ENCODE results near the gene PSAPL1. TPM values are rescaled to one million over a fixed set of nuclear protein-coding genes. Genes with fewer than 3 reads are reported as not detected.

PSAPL1 gene
- total RNA-seq, 5 donors from 2014 or later (not counting 1 experiment from before 2014, with no cell fraction given) = not detected

GRCh38 chr4:7393601-7394575, 40.8 kb downstream of the PSAPL1 start:
- Mint-ChIP-seq H3K9me3 (no peaks in the 10 kb centered on the region), H3K27me3 (peaks cover 6 to 30% of the 10 kb centered on the region in 2 donors), H3K27ac (no peak overlapping the region), H3K36me3 (no peaks in the 10 kb centered on the region), H3K4me3 (no peak overlapping the region), H3K4me1 (no peaks in the 10 kb centered on the region)
- H3K36me3 ChIP-seq (ENCODE audit: control insufficient read depth in 2 of 2, extremely low read depth in 1 of 2, insufficient read depth in 1 of 2, low read length in 1 of 2) = no peaks in the 10 kb centered on the region
- H3K27ac ChIP-seq (ENCODE audit: low read length) = no peak overlapping the region
- peaks cover 0 to 50% of the 10 kb centered on the region in 2 experiments for H3K27me3 ChIP-seq (replicated peaks in 1 of 2; ENCODE audit: control insufficient read depth in 2 of 2, extremely low read depth in 1 of 2, insufficient read depth in 2 of 2, low read length in 1 of 2)
- H3K9me3 ChIP-seq = no peaks in the 10 kb centered on the region
- DNase-seq (no peak), ATAC-seq (replicated peaks in 1 of 4) (no peak)
- 80% methylated on average over 25 of the region's 29 CpGs for WGBS (ENCODE audit: insufficient coverage)
- no peaks in the 10 kb centered on the region for H3K4me1 ChIP-seq (ENCODE audit: control insufficient read depth in 1 of 2, extremely low read depth in 1 of 2, insufficient read depth in 2 of 2, low read length in 2 of 2)
- POLR2A ChIA-PET = no interaction called here
- CTCF ChIA-PET = no interaction called here
- H3K4me3 ChIP-seq (ENCODE audit: control insufficient read depth in 1 of 2, extremely low read depth in 1 of 2, low read length in 1 of 2) = no peak overlapping the region

- Histone ChIP-seq H3K27me3 (replicated peaks in 1 of 2; ENCODE audit: control insufficient read depth in 2 of 2, extremely low read depth in 1 of 2, insufficient read depth in 2 of 2, low read length in 1 of 2) (peaks cover 0 to 46% of the 10 kb centered on the region in 2 experiments), H3K36me3 (ENCODE audit: control insufficient read depth in 2 of 2, extremely low read depth in 1 of 2, insufficient read depth in 1 of 2, low read length in 1 of 2) (no peaks in the 10 kb centered on the region), H3K4me3 (ENCODE audit: control insufficient read depth in 1 of 2, extremely low read depth in 1 of 2, low read length in 1 of 2) (no peak overlapping the region), H3K27ac (ENCODE audit: low read length) (no peak overlapping the region), H3K4me1 (ENCODE audit: control insufficient read depth in 1 of 2, extremely low read depth in 1 of 2, insufficient read depth in 2 of 2, low read length in 2 of 2) (no peaks in the 10 kb centered on the region), H3K9me3 (no peaks in the 10 kb centered on the region)
- ATAC-seq (replicated peaks in 1 of 4) (no peak), DNase-seq (no peak)
- Mint-ChIP-seq H3K4me1 (no peaks in the 10 kb centered on the region), H3K4me3 (no peak overlapping the region), H3K27ac (no peak overlapping the region), H3K36me3 (no peaks in the 10 kb centered on the region), H3K9me3 (peaks cover 0 to 3% (median 0%) of the 10 kb centered on the region in 3 donors), H3K27me3 (peaks cover 0 to 24% of the 10 kb centered on the region in 2 donors)
- ChIA-PET CTCF (no interaction called here), POLR2A (no interaction called here)
- 71% methylated on average over 31 of the region's 32 CpGs for WGBS (ENCODE audit: insufficient coverage)
These were observed 42.0 kb downstream of the PSAPL1 start for GRCh38 chr4:7392438-7393421.

DNA sequence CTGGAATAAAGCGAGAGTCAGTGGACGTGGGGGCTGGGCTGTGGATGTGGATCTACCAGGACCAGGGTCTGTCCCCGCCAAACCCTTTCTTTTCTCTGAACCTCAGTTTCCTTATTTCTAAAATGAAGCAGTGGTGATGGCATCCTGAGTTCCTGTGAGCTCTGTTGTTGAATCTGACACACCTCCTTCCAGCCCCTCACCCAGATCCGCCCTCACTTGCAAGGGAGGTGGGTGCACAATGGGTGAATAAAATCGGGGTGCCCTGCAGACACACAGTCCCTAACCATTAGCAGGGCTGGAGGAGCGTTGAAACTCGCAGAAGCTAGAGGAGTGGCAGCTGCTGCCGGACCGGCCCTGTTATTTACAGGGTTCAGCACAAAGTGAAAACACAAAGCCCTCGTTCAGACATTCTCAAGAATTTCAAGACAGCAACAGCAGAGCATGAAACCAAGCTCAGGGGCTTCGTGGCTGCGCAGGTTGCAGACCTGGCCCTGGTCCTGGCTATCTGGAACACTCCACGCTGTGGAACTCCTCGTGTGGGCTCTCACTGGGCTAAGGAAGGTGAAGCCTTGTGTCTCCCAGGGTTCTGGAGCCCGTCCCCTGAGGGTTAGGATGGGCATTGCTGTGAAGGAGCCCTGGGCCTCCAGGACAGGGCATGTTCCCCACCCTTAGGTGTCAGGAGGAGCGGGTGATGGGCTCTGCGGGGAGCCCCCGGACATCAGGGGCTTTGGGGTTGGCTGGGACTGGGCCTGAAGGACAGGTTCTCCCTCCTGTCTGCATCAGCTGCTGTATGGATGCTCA, 42.9 kb downstream of the PSAPL1 start:
- peaks cover 0 to 39% of the 10 kb centered on the region in 2 experiments for H3K27me3 ChIP-seq (replicated peaks in 1 of 2; ENCODE audit: control insufficient read depth in 2 of 2, extremely low read depth in 1 of 2, insufficient read depth in 2 of 2, low read length in 1 of 2)
- Mint-ChIP-seq H3K4me3 (no peak overlapping the region), H3K9me3 (peaks cover 0 to 7% (median 0%) of the 10 kb centered on the region in 3 donors), H3K27me3 (peaks cover 0 to 24% of the 10 kb centered on the region in 2 donors), H3K27ac (no peak overlapping the region), H3K4me1 (no peaks in the 10 kb centered on the region), H3K36me3 (no peaks in the 10 kb centered on the region)
- no peak overlapping the region for H3K4me3 ChIP-seq (ENCODE audit: control insufficient read depth in 1 of 2, extremely low read depth in 1 of 2, low read length in 1 of 2)
- 69% methylated on average over 11 of the region's 18 CpGs for WGBS (ENCODE audit: insufficient coverage)
- no peaks in the 10 kb centered on the region for H3K4me1 ChIP-seq (ENCODE audit: control insufficient read depth in 1 of 2, extremely low read depth in 1 of 2, insufficient read depth in 2 of 2, low read length in 2 of 2)
- ChIA-PET POLR2A (no interaction called here), CTCF (no interaction called here)
- no peaks in the 10 kb centered on the region for H3K36me3 ChIP-seq (ENCODE audit: control insufficient read depth in 2 of 2, extremely low read depth in 1 of 2, insufficient read depth in 1 of 2, low read length in 1 of 2)
- no peak for DNase-seq
- ATAC-seq (replicated peaks in 1 of 4) = no peak
- no peak overlapping the region for H3K27ac ChIP-seq (ENCODE audit: low read length)
- H3K9me3 ChIP-seq = no peaks in the 10 kb centered on the region

DNA sequence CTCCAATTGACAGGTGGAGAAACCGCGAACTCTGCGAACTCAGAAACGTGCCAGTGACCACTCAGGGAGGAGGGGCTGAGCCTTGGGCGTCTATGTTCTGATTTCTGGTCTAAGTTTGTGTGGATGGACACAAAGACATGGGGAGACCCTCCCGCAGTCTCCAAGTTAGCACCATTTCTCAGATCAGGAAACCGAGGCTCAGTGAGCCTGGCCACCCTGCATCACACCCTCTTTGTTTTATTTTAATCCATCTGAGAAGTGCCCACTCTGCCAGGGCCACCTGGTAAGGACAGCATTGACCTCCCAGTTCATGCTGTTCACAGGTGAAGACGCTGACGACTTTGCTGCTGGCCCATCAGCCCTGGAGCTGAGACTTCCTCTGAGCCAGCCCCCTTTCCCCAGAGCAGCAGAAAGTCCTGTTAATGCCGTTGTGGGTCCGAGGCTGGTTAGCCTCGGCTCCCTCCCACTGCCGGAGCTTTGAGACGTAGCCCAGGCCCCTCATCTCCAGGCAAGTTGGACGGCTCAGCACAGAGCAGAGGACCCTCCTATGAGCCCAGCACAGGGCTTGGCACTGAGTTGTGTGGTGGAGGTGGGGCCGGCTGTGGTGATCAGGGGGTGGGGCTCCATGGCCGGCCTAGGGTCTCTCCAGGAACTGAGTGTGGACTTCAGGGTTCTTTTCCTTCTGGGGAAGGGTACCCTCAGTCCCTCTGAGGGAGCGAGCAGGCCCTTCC, 43.7 kb downstream of the PSAPL1 start:
- ChIA-PET POLR2A (no interaction called here), CTCF (no interaction called here)
- H3K9me3 ChIP-seq = no peaks in the 10 kb centered on the region
- WGBS (ENCODE audit: insufficient coverage) = 70% methylated on average over 10 of the region's 18 CpGs
- peaks cover 0 to 39% of the 10 kb centered on the region in 2 experiments for H3K27me3 ChIP-seq (replicated peaks in 1 of 2; ENCODE audit: control insufficient read depth in 2 of 2, extremely low read depth in 1 of 2, insufficient read depth in 2 of 2, low read length in 1 of 2)
- no peaks in the 10 kb centered on the region for H3K36me3 Mint-ChIP-seq
- no peak overlapping the region for H3K4me3 ChIP-seq (ENCODE audit: control insufficient read depth in 1 of 2, extremely low read depth in 1 of 2, low read length in 1 of 2)
- peaks cover 0 to 24% of the 10 kb centered on the region in 2 donors for H3K27me3 Mint-ChIP-seq
- no peak for ATAC-seq (replicated peaks in 1 of 4)
- no peak overlapping the region for H3K4me3 Mint-ChIP-seq
- H3K27ac Mint-ChIP-seq = no peak overlapping the region
- DNase-seq = no peak
- no peaks in the 10 kb centered on the region for H3K36me3 ChIP-seq (ENCODE audit: control insufficient read depth in 2 of 2, extremely low read depth in 1 of 2, insufficient read depth in 1 of 2, low read length in 1 of 2)
- no peaks in the 10 kb centered on the region for H3K4me1 Mint-ChIP-seq
- H3K27ac ChIP-seq (ENCODE audit: low read length) = no peak overlapping the region
- H3K4me1 ChIP-seq (ENCODE audit: control insufficient read depth in 1 of 2, extremely low read depth in 1 of 2, insufficient read depth in 2 of 2, low read length in 2 of 2) = no peaks in the 10 kb centered on the region
- H3K9me3 Mint-ChIP-seq = peaks cover 0 to 7% (median 0%) of the 10 kb centered on the region in 3 donors

GRCh38 chr4:7390336-7390735, 44.4 kb downstream of the PSAPL1 start:
- no peaks in the 10 kb centered on the region for H3K4me1 Mint-ChIP-seq
- no peaks in the 10 kb centered on the region for H3K4me1 ChIP-seq (ENCODE audit: control insufficient read depth in 1 of 2, extremely low read depth in 1 of 2, insufficient read depth in 2 of 2, low read length in 2 of 2)
- peaks cover 0 to 35% of the 10 kb centered on the region in 2 experiments for H3K27me3 ChIP-seq (replicated peaks in 1 of 2; ENCODE audit: control insufficient read depth in 2 of 2, extremely low read depth in 1 of 2, insufficient read depth in 2 of 2, low read length in 1 of 2)
- no peak overlapping the region for H3K27ac Mint-ChIP-seq
- DNase-seq (no peak), ATAC-seq (replicated peaks in 1 of 4) (no peak)
- whole genome bisulfite sequencing (ENCODE audit: insufficient coverage) = 80% methylated on average over 13 of the region's 13 CpGs
- no peaks in the 10 kb centered on the region for H3K36me3 ChIP-seq (ENCODE audit: control insufficient read depth in 2 of 2, extremely low read depth in 1 of 2, insufficient read depth in 1 of 2, low read length in 1 of 2)
- H3K27ac ChIP-seq (ENCODE audit: low read length) = no peak overlapping the region
- H3K4me3 Mint-ChIP-seq = no peak overlapping the region
- peaks cover 0 to 24% of the 10 kb centered on the region in 2 donors for H3K27me3 Mint-ChIP-seq
- no peaks in the 10 kb centered on the region for H3K36me3 Mint-ChIP-seq
- ChIA-PET CTCF (no interaction called here), POLR2A (no interaction called here)
- H3K9me3 ChIP-seq = no peaks in the 10 kb centered on the region
- no peak overlapping the region for H3K4me3 ChIP-seq (ENCODE audit: control insufficient read depth in 1 of 2, extremely low read depth in 1 of 2, low read length in 1 of 2)
- peaks cover 0 to 7% (median 0%) of the 10 kb centered on the region in 3 donors for H3K9me3 Mint-ChIP-seq
